PFSK-1 (cell line): ENCODE data around the gene AKIRIN2.

Source experiments
- FOXP2 ChIP-seq: optimal IDR thresholded peaks from 2 replicates; pipeline ENCODE3; 2011; ENCODE audit warnings: borderline replicate concordance, control low read depth, inconsistent platforms; ENCODE audit not compliant: insufficient read depth; ENCODE audit errors: extremely low read length, extremely low read depth
- POLR2AphosphoS5 ChIP-seq: IDR thresholded peaks from 2 replicates; pipeline ENCODE4 v1.6.1; 2012; ENCODE audit warnings: low read depth, mild to moderate bottlenecking, control low read depth, low read length, moderate library complexity
- SIN3A ChIP-seq: IDR thresholded peaks from 2 replicates; pipeline ENCODE4 v1.6.1; 2012; ENCODE audit warnings: mild to moderate bottlenecking, low read length, moderate library complexity, borderline replicate concordance; ENCODE audit not compliant: insufficient read depth
- TAF1 ChIP-seq: IDR thresholded peaks from 2 replicates; pipeline ENCODE4 v1.6.1; 2012; ENCODE audit warnings: low read length, control low read depth, borderline replicate concordance; ENCODE audit not compliant: insufficient read depth
- TF ChIP-seq, protein P1 (sequence below), 2 experiments: IDR thresholded peaks; 2 replicates each; pipeline versions ENCODE4 v1.6.1 to v1.8.0; 2011 to 2012; ENCODE audit warnings: low read depth in 2 of 2, low read length in 2 of 2, control low read depth in 1 of 2, inconsistent platforms in 1 of 2, mild to moderate bottlenecking in 1 of 2, moderate library complexity in 1 of 2; ENCODE audit not compliant: insufficient read depth in 1 of 2

Gene AKIRIN2

DNA sequence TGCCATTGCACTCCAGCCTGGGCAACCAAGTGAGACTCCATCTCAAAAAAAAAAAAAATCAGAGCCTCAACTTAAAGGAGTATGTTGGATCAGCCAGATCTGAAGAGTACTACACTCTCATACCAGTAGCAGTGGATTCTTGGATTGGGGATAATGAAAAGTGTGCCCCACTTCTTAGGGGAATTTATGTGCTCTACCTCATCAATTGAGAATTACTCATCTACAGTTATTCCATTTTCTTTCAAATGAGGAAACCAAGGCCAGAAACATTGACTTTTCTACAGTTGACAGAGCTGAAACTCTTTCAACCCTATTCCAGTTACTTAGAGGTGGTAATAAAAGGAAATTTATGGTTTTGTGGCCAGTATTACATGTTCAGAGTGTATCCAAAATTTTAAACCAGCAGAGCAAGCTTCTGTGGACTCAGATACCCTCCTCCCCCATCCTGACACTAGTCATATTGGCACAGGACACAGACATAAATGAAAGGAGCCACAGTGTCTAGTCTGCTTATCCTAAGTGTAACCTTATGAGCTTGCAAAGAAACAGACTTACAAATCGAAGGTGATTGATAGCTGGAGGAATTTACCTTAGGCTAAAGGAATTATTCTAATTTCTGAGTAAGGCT, 60.9 kb downstream of the AKIRIN2 start:
- TF ChIP-seq, protein P1, sequence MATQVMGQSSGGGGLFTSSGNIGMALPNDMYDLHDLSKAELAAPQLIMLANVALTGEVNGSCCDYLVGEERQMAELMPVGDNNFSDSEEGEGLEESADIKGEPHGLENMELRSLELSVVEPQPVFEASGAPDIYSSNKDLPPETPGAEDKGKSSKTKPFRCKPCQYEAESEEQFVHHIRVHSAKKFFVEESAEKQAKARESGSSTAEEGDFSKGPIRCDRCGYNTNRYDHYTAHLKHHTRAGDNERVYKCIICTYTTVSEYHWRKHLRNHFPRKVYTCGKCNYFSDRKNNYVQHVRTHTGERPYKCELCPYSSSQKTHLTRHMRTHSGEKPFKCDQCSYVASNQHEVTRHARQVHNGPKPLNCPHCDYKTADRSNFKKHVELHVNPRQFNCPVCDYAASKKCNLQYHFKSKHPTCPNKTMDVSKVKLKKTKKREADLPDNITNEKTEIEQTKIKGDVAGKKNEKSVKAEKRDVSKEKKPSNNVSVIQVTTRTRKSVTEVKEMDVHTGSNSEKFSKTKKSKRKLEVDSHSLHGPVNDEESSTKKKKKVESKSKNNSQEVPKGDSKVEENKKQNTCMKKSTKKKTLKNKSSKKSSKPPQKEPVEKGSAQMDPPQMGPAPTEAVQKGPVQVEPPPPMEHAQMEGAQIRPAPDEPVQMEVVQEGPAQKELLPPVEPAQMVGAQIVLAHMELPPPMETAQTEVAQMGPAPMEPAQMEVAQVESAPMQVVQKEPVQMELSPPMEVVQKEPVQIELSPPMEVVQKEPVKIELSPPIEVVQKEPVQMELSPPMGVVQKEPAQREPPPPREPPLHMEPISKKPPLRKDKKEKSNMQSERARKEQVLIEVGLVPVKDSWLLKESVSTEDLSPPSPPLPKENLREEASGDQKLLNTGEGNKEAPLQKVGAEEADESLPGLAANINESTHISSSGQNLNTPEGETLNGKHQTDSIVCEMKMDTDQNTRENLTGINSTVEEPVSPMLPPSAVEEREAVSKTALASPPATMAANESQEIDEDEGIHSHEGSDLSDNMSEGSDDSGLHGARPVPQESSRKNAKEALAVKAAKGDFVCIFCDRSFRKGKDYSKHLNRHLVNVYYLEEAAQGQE (IDR thresholded peaks at IDR 0.05; ENCODE audit: insufficient read depth in 1 of 2, low read depth in 2 of 2, low read length in 2 of 2): no peak
- no peak for TF ChIP-seq FOXP2

DNA sequence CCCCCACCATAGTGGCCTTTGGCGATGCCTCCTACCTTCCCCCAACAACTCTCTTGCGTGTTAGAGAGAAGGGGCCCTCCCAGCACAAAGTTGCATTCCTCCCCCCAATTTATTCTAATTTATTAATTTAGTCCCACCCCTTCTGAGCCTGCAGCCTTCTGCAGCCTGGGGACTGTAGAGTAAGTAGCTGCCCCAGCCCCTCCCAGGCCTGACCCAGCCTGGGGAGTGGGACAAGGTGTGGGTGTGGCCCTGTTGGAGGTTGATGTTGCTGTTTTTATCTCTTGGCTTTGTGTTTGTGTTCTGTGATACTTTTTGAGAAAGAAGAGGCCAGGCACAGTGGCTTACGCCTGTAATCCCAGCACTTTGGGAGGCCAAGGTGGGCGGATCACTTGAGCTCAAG, 62.7 kb downstream of the AKIRIN2 start:
- no peak for TF ChIP-seq TAF1

DNA sequence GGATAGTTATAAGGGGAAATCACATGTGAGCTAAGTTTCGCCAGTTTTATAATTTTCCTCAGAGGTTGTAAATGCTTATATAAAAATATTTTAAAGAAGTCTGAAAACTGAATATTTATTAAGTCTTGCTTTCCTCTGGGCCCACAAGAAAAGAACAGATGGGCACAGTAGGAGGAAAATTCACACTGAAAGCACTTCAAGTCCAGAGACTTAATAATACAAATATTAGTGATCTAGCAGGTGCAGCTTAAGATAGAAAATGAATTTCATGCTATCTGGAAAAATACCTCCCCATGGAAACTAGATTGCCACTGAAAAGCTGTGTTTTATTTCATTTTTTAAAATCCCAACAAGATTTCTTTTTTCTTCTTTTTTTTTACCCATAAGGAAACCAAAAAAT, 64.9 kb downstream of the AKIRIN2 start:
- no peak for TF ChIP-seq FOXP2
- no peak for TF ChIP-seq TAF1
- no peak for TF ChIP-seq SIN3A
- no peak for TF ChIP-seq POLR2AphosphoS5
- TF ChIP-seq, protein P1 (IDR thresholded peaks at IDR 0.05; ENCODE audit: insufficient read depth in 1 of 2, low read depth in 2 of 2, low read length in 2 of 2): no peak

DNA sequence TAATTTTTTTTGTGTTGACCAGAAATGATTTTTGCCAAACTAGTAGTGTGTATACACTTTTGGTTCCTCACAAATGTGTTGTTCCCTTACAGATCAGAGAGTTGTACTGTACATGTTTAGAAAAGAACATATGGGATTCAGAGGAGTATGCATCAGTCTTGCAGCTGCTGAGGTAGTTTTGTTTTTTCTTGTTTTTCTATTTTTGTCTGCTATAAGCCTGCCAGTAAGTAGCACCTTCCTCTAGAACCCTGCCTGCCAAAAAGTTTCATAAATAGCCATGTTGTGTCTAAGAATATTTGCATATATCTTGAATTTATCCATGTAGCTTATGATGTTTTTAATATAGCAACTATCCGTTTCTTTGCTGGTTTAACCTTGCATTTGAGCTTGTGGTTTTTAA, 65.7 kb downstream of the AKIRIN2 start:
- TF ChIP-seq FOXP2 (no peak), POLR2AphosphoS5 (no peak), TAF1 (no peak), SIN3A (no peak)
- TF ChIP-seq, protein P1 (IDR thresholded peaks at IDR 0.05; ENCODE audit: insufficient read depth in 1 of 2, low read depth in 2 of 2, low read length in 2 of 2): no peak

DNA sequence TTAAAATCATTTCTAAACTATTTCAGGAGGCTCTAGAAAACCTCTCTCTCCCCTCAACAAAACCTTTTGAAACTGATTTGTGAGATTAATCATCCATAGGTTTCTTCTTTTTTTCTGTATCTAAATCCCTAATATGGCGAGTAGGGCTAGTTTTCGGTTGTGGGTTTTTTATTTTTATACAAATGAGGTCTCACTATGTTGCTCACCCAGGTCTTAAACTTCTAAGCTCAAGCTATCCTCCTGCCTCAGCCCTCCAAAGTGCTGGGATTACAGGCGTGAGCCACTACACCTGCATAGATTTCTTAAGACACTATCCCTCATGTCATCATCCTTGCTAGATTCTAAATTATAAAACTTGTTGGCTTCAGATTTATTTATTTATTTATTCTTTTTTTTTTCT, 68.2 kb downstream of the AKIRIN2 start:
- TF ChIP-seq SIN3A: no peak
- no peak for TF ChIP-seq POLR2AphosphoS5
- no peak for TF ChIP-seq TAF1
- TF ChIP-seq, protein P1 (IDR thresholded peaks at IDR 0.05; ENCODE audit: insufficient read depth in 1 of 2, low read depth in 2 of 2, low read length in 2 of 2): no peak
- no peak for TF ChIP-seq FOXP2
